Activated naive CD8-positive, alpha-beta T cell treated with anti-CD3 and anti-CD28 coated beads, Interleukin-2, amount 50 U/mL, for 16 hours (primary cell): Measurements from ENCODE around the gene PLEKHG7.
"Not testable (repeated sequence)": the region's sequence is repeated elsewhere in the genome, so short reads cannot be mapped to it uniquely, and the experiment has no call there.

Source experiments
- DNase-seq: peaks from one replicate; pipeline ENCODE4 v3.0.0-alpha.2; 2020; ENCODE audit warnings: low read depth, low spot score

The PLEKHG7 gene

DNA sequence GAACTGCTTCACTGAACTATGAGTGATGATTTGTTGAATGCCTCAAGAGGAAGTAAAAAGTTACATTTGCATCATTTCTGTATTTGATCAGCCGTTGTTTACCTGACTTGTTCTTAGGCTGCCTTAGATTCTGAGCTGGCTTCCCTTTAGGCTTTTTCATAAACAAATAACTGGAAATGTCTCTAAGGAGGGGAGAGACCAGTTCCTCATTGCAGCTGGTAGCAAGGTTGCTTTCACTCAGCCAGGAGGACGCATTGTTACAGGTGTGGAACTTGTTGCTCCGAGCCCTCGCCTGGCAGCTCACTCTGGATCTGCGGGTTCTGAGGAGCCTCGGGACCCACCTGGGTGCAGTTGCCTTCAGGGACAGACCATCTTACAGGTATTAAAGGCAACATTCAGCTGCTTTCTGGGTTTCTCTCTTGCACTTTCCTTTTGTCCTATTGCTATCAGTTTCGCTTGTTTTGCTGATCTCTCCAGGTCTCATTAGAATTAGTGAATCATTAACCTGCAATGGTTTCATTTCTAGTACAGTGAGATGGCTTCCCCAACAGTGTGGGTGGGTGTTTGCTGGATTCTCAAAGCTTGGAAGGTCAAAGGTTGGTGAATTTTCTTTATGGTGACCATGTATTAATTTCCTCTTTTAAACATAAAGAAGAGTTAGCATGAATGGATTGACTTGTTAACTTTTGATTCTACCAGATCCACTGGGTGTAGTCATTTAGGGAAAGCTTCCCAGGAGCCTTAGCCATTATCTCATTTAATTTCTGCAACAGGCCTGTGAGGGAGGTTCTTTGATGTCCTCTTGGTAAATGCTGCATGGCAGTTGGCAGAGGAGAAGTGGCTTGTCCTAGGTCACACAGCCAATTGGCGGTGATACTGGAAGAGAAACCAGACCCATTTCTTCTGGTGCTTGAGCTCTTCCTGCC, at the start of gene PLEKHG7:
Gene PLEKHG7 (plus strand): TSS at position 236 of the 926 bp plus-strand sequence. CDS start 3,643 bp downstream, outside the sequence.
- no peak for DNase-seq

DNA sequence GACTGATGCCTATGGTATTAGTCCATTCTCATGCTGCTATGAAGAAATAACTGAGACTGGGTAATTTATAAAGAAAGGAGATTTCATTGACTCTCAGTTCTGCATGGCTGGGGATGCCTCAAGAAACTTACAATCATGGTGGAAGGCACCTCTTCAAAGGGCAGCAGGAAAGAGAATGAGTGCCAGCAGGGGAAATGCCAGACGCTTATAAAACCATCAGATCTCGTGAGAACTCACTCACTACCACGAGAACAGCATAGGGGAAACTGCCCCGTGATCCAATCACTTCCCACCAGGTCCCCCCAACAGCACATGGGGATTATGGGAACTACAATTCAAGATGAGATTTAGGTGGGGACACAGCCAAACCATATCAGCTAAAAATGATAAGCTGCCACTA, 48.5 kb upstream of the PLEKHG7 start:
- not testable (repeated sequence) for DNase-seq

GRCh38 chr12:92654929-92655328, 47.9 kb upstream of the PLEKHG7 start:
- DNase-seq, result no peak

DNA sequence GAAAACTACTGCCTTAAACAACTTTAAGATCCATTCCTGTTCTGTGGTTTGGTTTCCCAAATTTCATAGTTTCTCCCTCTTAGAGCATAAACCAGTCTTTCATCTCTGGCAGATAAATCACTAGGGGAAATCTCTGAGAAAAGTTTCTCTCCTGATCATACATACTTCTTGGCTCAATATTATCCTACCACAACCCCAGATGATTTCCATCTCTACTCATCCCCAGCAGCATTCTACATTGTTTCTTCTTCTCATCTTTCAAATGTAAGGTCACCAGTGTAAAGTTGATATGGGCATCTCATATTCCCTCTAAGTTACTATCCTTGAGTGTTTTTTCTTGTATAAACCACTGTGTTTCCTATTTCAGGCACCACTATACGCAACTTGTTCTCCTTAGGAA, 45.9 kb upstream of the PLEKHG7 start:
- no peak for DNase-seq

GRCh38 chr12:92657770-92658169, 45.0 kb upstream of the PLEKHG7 start:
- no peak for DNase-seq

- DNase-seq, result no peak
Observed at GRCh38 chr12:92658611-92659010, 44.2 kb upstream of the PLEKHG7 start.

GRCh38 chr12:92661269-92661668, 41.5 kb upstream of the PLEKHG7 start:
- DNase-seq, result no peak

GRCh38 chr12:92665496-92665895, 37.3 kb upstream of the PLEKHG7 start:
- DNase-seq, result no peak

GRCh38 chr12:92668739-92669138, 34.0 kb upstream of the PLEKHG7 start:
- DNase-seq, result no peak

- not testable (repeated sequence) for DNase-seq
Observed at GRCh38 chr12:92671524-92671923, 31.3 kb upstream of the PLEKHG7 start.

GRCh38 chr12:92673756-92674155, 29.0 kb upstream of the PLEKHG7 start:
- no peak for DNase-seq

DNA sequence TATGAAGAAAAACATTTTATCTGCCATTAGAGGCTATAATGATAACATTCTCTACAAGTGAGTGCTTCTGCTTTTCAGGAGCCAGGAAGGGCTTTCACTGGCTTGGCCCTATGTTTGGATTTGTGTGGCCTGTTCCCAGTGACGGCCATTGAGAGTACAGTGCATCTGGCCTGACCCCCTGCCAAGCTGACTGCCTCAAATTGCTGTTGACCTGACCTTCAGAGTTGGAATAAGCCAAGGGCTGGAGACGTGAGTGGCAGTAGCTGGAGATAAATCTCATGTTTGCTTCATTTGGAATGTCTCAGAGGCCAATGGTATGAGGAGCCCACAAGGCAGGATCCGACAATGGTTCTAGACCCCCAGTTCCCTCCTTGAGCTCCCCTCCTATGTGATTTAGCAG, 28.3 kb upstream of the PLEKHG7 start:
- DNase-seq, result no peak

DNA sequence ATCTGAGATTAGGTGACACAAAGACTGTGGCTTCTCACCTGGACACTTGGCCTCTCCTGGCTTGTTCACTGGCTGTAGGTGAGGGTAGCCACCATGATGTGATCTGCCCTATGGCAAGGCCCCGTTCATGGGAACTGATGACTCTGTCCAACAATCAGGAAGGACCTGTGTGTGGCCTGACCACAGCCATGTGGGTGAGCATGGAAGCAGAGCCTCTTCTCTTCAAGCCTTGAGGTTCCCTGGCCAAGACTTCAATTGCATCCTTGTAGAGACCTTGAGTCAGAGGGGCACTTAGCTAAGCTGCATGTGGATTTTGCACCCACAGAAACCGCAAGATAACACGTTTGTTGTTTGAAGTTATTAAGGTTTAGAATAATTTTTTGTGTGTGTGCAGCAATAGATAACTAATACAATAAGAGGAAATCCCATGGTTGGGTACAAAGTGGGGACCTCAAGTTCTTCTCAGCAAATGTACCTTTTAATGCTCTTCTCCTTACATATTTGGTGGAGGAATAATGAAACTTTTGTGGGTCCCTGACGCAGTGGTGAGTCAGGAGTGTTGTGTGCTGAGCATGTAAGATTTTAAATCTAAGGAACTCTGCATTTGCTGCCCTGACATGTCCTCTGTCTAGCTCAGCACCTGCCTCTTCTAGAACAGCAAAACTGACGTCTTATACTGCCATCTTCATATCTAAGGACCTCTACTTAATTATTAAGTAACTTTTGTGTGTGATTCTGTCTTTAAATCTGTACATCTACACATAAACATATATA, 27.5 kb upstream of the PLEKHG7 start:
- no peak for DNase-seq

DNA sequence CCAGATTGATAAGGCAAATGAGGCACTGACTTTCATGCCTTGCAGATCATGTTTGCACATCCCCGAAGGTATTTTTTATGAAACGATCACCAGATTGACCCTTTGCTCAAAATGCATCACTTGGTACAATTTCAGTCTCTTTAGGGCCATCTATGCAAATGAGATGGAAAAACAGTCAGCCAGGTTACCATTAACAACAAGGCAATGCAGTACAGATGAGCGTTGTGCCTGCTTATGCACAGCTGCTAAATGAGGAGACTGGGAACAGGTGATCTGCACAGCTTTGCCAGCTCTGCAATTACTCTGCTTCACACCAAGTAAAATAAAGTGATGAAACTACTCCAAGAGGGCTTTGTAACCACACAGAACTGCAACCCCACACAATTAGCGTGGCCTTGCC, 26.1 kb upstream of the PLEKHG7 start:
- no peak for DNase-seq

DNA sequence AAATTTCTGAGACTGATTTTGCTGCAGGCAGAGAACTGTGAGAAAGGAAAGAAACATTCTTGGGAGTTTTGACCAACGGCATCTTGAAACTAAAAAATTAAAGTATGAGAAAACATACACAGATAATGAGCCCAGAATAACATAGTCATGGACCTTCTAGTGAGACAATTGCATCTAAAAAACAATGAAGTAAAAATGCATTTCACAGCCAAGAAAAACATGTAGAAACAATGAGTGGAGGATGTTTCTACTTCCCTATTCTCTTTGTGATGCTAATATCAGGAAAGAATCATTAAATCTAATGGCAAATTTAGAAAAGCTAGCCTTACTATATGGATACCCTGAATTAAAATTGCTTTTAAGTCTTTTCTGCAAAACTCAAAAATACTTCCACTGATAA, 12.2 kb upstream of the PLEKHG7 start:
- DNase-seq, result no peak

DNA sequence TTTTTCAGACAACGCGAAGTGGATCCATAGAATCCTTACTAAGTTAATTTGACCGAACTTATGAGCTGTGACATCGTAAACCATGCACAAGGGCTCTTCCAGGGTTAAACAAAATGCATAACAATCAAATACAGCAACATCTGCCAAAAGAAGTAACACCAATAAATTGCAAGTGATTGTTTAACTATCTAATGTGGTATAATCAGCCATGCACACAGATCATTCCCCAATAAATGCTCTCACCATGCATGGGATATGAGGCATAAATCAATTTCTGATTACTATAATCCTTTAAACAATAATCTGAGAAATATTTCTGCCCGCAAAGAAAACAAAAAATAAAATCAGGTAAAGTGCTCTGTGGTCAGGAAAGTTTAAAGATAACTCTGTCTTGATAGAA, 7.7 kb upstream of the PLEKHG7 start:
- no peak for DNase-seq

GRCh38 chr12:92695577-92695976, 7.2 kb upstream of the PLEKHG7 start:
- no peak for DNase-seq

GRCh38 chr12:92696216-92696615, 6.6 kb upstream of the PLEKHG7 start:
- no peak for DNase-seq

GRCh38 chr12:92698474-92698873, 4.3 kb upstream of the PLEKHG7 start:
- DNase-seq, result no peak

GRCh38 chr12:92701441-92701840, 1.3 kb upstream of the PLEKHG7 start:
- DNase-seq, result no peak

GRCh38 chr12:92703786-92704185, 997 bp downstream of the PLEKHG7 start:
- no peak for DNase-seq

DNA sequence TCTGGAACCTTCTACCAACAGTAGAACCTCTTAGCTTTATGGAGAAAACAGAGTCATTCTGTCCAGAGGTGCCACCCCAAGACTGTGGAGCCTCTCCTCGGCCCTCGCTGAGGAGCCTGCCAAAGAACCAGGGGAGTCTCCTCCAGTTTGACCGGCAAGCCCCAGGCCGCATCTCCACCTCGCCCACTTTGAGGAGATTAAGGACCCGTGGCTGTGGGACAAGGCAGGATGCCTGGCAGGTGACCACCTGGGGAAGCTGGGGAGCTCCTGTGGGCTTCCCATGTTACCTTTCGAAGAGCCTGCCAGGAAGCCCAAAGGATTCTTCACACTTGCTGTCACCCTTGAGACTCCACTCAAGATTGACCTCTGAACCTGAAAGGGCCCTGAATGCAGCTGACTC, 3.8 kb downstream of the PLEKHG7 start:
- DNase-seq, result no peak

GRCh38 chr12:92707926-92708325, 5.1 kb downstream of the PLEKHG7 start:
- no peak for DNase-seq
